ENCODE results near the gene TRAF4.
"Not testable (repeated sequence)": the region's sequence is repeated elsewhere in the genome, so short reads cannot be mapped to it uniquely, and the experiment has no call there.

The TRAF4 gene

GRCh38 chr17:28792877-28793661, 49.3 kb downstream of the TRAF4 start:
- DNase-seq (ENCODE audit: low spot score), result no peak

GRCh38 chr17:28794846-28795441, 51.1 kb downstream of the TRAF4 start:
- DNase-seq (ENCODE audit: low spot score), result not testable (repeated sequence)

GRCh38 chr17:28796062-28796461, 52.3 kb downstream of the TRAF4 start:
- no peak for DNase-seq (ENCODE audit: low spot score)
